Heart right ventricle (tissue), 16 donors: ENCODE data around the gene CAPN8. TPM values are rescaled to one million over a fixed set of nuclear protein-coding genes. Genes with fewer than 3 reads are reported as not detected.

Experiments used
- ATAC-seq, 8 donors: fragments of 200-7000 bp; cut with Tn5 transposase; one replicate each; pipeline ENCODE4 v1.9.1; 2020; ENCODE audit warnings: mild to moderate bottlenecking in 8 of 8, moderate library complexity in 8 of 8, moderate number of reproducible peaks in 1 of 8
- DNase-seq, 2 donors: peaks; one replicate each; pipeline ENCODE4 v3.0.0-alpha.2; 2020
- H3K27ac ChIP-seq, 10 donors: fragments of 200-600 bp; sonication (generic) in 2 of 10; one replicate each; pipeline versions ENCODE4 v1.5.0 to v1.8.0; 2020 to 2022; ENCODE audit warnings: mild to moderate bottlenecking in 3 of 10
- H3K27me3 ChIP-seq, 7 donors: fragments of 200-600 bp; one replicate each; pipeline ENCODE4 v1.8.0; 2021 to 2022; ENCODE audit warnings: mild to moderate bottlenecking in 2 of 7
- H3K36me3 ChIP-seq, 9 donors: fragments of 200-600 bp; sonication (generic) in 1 of 9; one replicate each; pipeline versions ENCODE4 v1.5.0 to v1.8.0; 2020 to 2022; ENCODE audit warnings: mild to moderate bottlenecking in 2 of 9
- H3K4me1 ChIP-seq, 9 donors: fragments of 200-600 bp; sonication (generic) in 1 of 9; one replicate each; pipeline versions ENCODE4 v1.5.0 to v1.8.0; 2020 to 2022; ENCODE audit warnings: mild to moderate bottlenecking in 4 of 9
- H3K4me3 ChIP-seq, 10 donors: fragments of 200-600 bp; sonication (generic) in 2 of 10; one replicate each; pipeline versions ENCODE4 v1.5.0 to v1.8.0; 2020 to 2022; ENCODE audit warnings: mild to moderate bottlenecking in 7 of 10, moderate library complexity in 2 of 10
- H3K9me3 ChIP-seq, 11 donors: fragments of 200-600 bp in 10 of 11; sonication (generic) in 2 of 11; one replicate each; pipeline versions ENCODE4 v1.5.0 to v1.8.0; 2013 to 2022; ENCODE audit warnings: mild to moderate bottlenecking in 2 of 11, control low read depth in 1 of 11, moderate library complexity in 1 of 11
- CTCF ChIP-seq, 9 donors: fragments of 200-600 bp; sonication (generic) in 2 of 9; IDR thresholded peaks; one replicate each; pipeline versions ENCODE4 v1.5.0 to v1.8.0; 2021 to 2022; ENCODE audit warnings: antibody characterized with exemption in 9 of 9, mild to moderate bottlenecking in 5 of 9, moderate library complexity in 1 of 9
- WGBS, 2 donors: extraction: QIAGEN DNeasy Blood & Tissue Kit; methylation state at CpG; one replicate each; pipeline ENCODE4 v1.1.7; 2013; ENCODE audit warnings: inconsistent platforms in 1 of 2; 5-methylcytosine and 5-hydroxymethylcytosine counted together
- intact Hi-C, 10 donors: fragments of 100-400 bp; cut with DNase I; formaldehyde crosslinking; loops; one replicate each; pipeline versions ENCODE4 v1.11.1 to v1.14.2; 2022
- polyA plus RNA-seq, 2 donors: library from polyadenylated mRNA; stranded (reverse); fragments of 200-250 nt; gene quantifications; one replicate each; pipeline ENCODE4 v1.2.3, GENCODE V29; 2013
- total RNA-seq, 10 donors: library from RNA; stranded (reverse); fragmentation: NEBNext Ultra II Directional in 3 of 10; extraction: Animal tissue kit (Norgen Biotek cat#: 25700) in 3 of 10; gene quantifications; one replicate each; pipeline versions ENCODE4 v1.2.1 to v1.2.4, GENCODE V29; 2021 to 2023
- donor health status: Arrhythmogenic right ventricular cardiomyopathy.
- donor health status: ischemic (EF 13 %, LVEDD 7.1; RV severe dilation, severe dysfunction).
- donor health status: healthy with polysubstance abuse.
- donor health status: DM: no; HTN: yes; CAD: no.
- donor health status: DM: no; HTN: no; CAD: no.
- donor health status: ischemic (EF 25% LVEDD 6.9; RV normal size, moderate dysfunction).
- donor health status: ischemic (EF 25% LVEDD 5.7; RV mildly dilated, moderate dysfunction).
- donor health status: healthy.
- donor health status: DM: yes; HTN: yes; CAD: no.
- donor health status: Ischemic cardiomyopathy.
- donor health status: ischemic (EF 35%, LVEDD 5.7; RV mildly dilated, moderate dysfunction).
- donor health status: nonischemic (EF 11% LVEDD 7.7; RV severe dilation, severe dysfunction).
- donor health status: DM: yes; HTN: yes; CAD: no.
- donor health status: PGD.
- donor health status: ischemic (EF 29% LVEDD 5.4; RV normal size, mild dysfunction).
- donor health status: nonischemic (EF 23%, LVEDD 6.1; RV moderate dilation, normal function).

Gene CAPN8
- total and polyA plus RNA-seq, 12 donors = 0.10 TPM; not detected in 11

- Histone ChIP-seq H3K27ac (no peak overlapping the region), H3K27me3 (no peaks in the 10 kb centered on the region), H3K9me3 (no peaks in the 10 kb centered on the region), H3K4me1 (peaks cover 0 to 9% (median 0%) of the 10 kb centered on the region in 9 donors), H3K4me3 (no peak overlapping the region), H3K36me3 (no peaks in the 10 kb centered on the region)
- 73 to 76% methylated on average over 8 of the region's 8 CpGs for WGBS, 2 donors
- intact Hi-C loops = loop anchor here in 5 of 10 donors (5.0 to 10.0 kb wide), 6 partner anchors 52 to 640 kb away; partner anchors contain the start of gene NVL (in 2 of the 5)
- no peak for DNase-seq
- ATAC-seq = no peak
- TF ChIP-seq CTCF (IDR thresholded peaks at IDR 0.05) = no peak
Measured at GRCh38 chr1:223695014-223695548, 29.6 kb upstream of the CAPN8 start.

- Histone ChIP-seq H3K27ac (no peak overlapping the region), H3K36me3 (no peaks in the 10 kb centered on the region), H3K4me1 (no peaks in the 10 kb centered on the region), H3K27me3 (peaks cover 0 to 5% (median 0%) of the 10 kb centered on the region in 7 donors), H3K9me3 (no peaks in the 10 kb centered on the region), H3K4me3 (no peak overlapping the region)
- no peak for ATAC-seq
- DNase-seq = no peak
- intact Hi-C loops = loop anchor here in 2 of 10 donors (10.0 kb wide), 2 partner anchors 364 to 644 kb away; partner anchors contain the start of gene NVL (in 1 of the 2)
- WGBS, 2 donors = 69 to 80% methylated on average over 4 of the region's 4 CpGs
- TF ChIP-seq CTCF (IDR thresholded peaks at IDR 0.05) = no peak
Measured at GRCh38 chr1:223691121-223691520, 25.6 kb upstream of the CAPN8 start.

GRCh38 chr1:223684488-223684792, 18.9 kb upstream of the CAPN8 start:
- Histone ChIP-seq H3K4me3 (no peak overlapping the region), H3K36me3 (no peaks in the 10 kb centered on the region), H3K27ac (no peak overlapping the region), H3K4me1 (no peaks in the 10 kb centered on the region), H3K9me3 (no peaks in the 10 kb centered on the region), H3K27me3 (peaks cover 0 to 22% (median 8%) of the 10 kb centered on the region in 7 donors)
- intact Hi-C loops = loop anchor here in 8 of 10 donors (1.0 to 10.0 kb wide), 6 partner anchors 507 to 552 kb away; no protein-coding TSS in a partner anchor
- WGBS, 2 donors = 79 to 81% methylated on average over 3 of the region's 3 CpGs
- ATAC-seq (no peak), DNase-seq (no peak)
- no peak for TF ChIP-seq CTCF (IDR thresholded peaks at IDR 0.05)

GRCh38 chr1:223683586-223684487, 18.3 kb upstream of the CAPN8 start:
- peak in 5 of 8 donors; percentile 37 to 60 (median 49) for ATAC-seq
- peak in 1 of 2 donors; percentile 43 for DNase-seq
- Histone ChIP-seq H3K36me3 (no peaks in the 10 kb centered on the region), H3K9me3 (no peaks in the 10 kb centered on the region), H3K4me3 (no peak overlapping the region), H3K27ac (no peak overlapping the region), H3K4me1 (no peaks in the 10 kb centered on the region), H3K27me3 (peaks cover 0 to 20% (median 8%) of the 10 kb centered on the region in 7 donors)
- peak; percentile 33 to 69 (median 65) for TF ChIP-seq CTCF (IDR thresholded peaks at IDR 0.05)
- 63 to 64% methylated on average over 9 of the region's 9 CpGs for WGBS, 2 donors
- intact Hi-C loops = loop anchor here in 8 of 10 donors (1.0 to 10.0 kb wide), 6 partner anchors 507 to 552 kb away; no protein-coding TSS in a partner anchor
